Subcutaneous adipose tissue (tissue), 4 donors: Measurements from ENCODE around the gene SYCE3. TPM values are rescaled to one million over a fixed set of nuclear protein-coding genes. Genes with fewer than 3 reads are reported as not detected.

Source experiments
- CTCF ChIP-seq: fragments of 450-650 bp; IDR thresholded peaks from one replicate; pipeline ENCODE4 v1.5.1; 2016; ENCODE audit warnings: low read depth, mild to moderate bottlenecking, control low read depth, antibody characterized with exemption, moderate library complexity
- total RNA-seq, 4 donors: library from RNA; depleted of rRNA; stranded (reverse); fragments of >200 nt; gene quantifications; one replicate each; pipeline ENCODE4 v1.1.0, GENCODE V29; 2016

Gene SYCE3
- total RNA-seq, 4 donors from 2014 or later, result 2.2 to 3.3 TPM; not detected in 2

GRCh38 chr22:50537765-50538164, 25.0 kb downstream of the SYCE3 start:
- no peak for TF ChIP-seq CTCF

- no peak for TF ChIP-seq CTCF
Observed at GRCh38 chr22:50536226-50536625, 26.5 kb downstream of the SYCE3 start.

GRCh38 chr22:50535113-50535512, 27.6 kb downstream of the SYCE3 start:
- TF ChIP-seq CTCF, result no peak

- TF ChIP-seq CTCF, result no peak
Observed at GRCh38 chr22:50532824-50533796, 29.6 kb downstream of the SYCE3 start.

- no peak for TF ChIP-seq CTCF
Observed at GRCh38 chr22:50531962-50532674, 30.6 kb downstream of the SYCE3 start.

- TF ChIP-seq CTCF, result no peak
Observed at GRCh38 chr22:50531546-50531961, 31.2 kb downstream of the SYCE3 start.
